Cardiac fibroblast (primary cell): ENCODE data around the gene CCT5.

ENCODE experiments used
- DNase-seq, 2 donors: peaks; one replicate each; pipeline versions ENCODE4 v3.0.0 to v3.0.0-alpha.2; 2010; ENCODE audit warnings: low read depth in 2 of 2
- H3K4me3 ChIP-seq, 2 donors: replicated peaks in 1 of 2; 1 replicate in 1 of 2; 2 replicates in 1 of 2; pipeline ENCODE4 v1.5.1; 2011; ENCODE audit warnings: low read depth in 2 of 2, low read length in 2 of 2, mild to moderate bottlenecking in 2 of 2, moderate library complexity in 1 of 2
- CTCF ChIP-seq: IDR thresholded peaks from one replicate; pipeline ENCODE4 v1.5.1; 2011; ENCODE audit warnings: low read depth, mild to moderate bottlenecking, low read length, inconsistent platforms

The CCT5 gene

GRCh38 chr5:10254686-10255085, 4.6 kb downstream of the CCT5 start:
- no peak overlapping the region for H3K4me3 ChIP-seq
- TF ChIP-seq CTCF: no peak
- DNase-seq: no peak

- no peak for TF ChIP-seq CTCF
- DNase-seq: no peak
- no peak overlapping the region for H3K4me3 ChIP-seq
Observed at GRCh38 chr5:10257870-10258269, 7.8 kb downstream of the CCT5 start.

GRCh38 chr5:10259899-10260298, 9.8 kb downstream of the CCT5 start:
- DNase-seq: no peak
- no peak for TF ChIP-seq CTCF

DNA sequence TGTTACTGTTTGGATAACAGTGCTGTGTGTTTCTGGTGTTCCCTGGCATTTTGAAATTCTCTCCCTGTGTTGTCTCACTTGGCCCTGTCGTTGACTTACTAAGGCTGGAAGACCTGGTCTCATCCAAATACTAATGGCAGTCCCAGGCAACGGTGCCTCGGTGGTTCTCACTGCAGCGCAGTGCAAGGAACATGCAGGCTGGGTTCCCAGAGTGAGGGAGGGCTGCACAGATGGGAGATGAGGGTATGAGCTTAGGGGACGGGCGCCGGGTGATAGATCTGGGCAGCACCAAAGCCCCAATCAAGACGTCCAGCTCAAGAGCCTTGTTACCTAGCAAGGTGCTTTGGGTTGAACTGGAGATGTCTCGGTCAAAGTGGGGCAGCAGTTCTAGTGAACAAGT, 11.0 kb downstream of the CCT5 start:
- TF ChIP-seq CTCF: no peak
- no peak overlapping the region for H3K4me3 ChIP-seq
- no peak for DNase-seq

More at GRCh38 chr5:10259899-10260298, 9.8 kb downstream of the CCT5 start:
- H3K4me3 ChIP-seq: no peak overlapping the region

GRCh38 chr5:10262121-10262774, 12.2 kb downstream of the CCT5 start:
- TF ChIP-seq CTCF: no peak
- no peak overlapping the region for H3K4me3 ChIP-seq
- no peak for DNase-seq

- DNase-seq: no peak
- no peak overlapping the region for H3K4me3 ChIP-seq
- no peak for TF ChIP-seq CTCF
Observed at GRCh38 chr5:10262995-10263394, 12.9 kb downstream of the CCT5 start.

DNA sequence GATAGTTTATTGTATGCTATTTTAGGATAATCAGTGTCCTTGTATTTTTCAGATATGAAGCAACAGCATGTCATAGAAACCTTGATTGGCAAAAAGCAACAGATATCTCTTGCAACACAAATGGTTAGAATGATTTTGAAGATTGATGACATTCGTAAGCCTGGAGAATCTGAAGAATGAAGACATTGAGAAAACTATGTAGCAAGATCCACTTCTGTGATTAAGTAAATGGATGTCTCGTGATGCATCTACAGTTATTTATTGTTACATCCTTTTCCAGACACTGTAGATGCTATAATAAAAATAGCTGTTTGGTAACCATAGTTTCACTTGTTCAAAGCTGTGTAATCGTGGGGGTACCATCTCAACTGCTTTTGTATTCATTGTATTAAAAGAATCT, 14.5 kb downstream of the CCT5 start:
- TF ChIP-seq CTCF: no peak
- DNase-seq: no peak

More for the DNA sequence above, 14.5 kb downstream of the CCT5 start:
- H3K4me3 ChIP-seq: no peak overlapping the region
